NB4 (cell line): ENCODE results near the gene RPS6KA4.
A peak's percentile ranks its signal among the peaks of the same experiment; 100 is the strongest.

ENCODE experiments used
- DNase-seq: peaks from one replicate; pipeline ENCODE4 v3.0.0; 2010; ENCODE audit warnings: low read depth
- H3K4me3 ChIP-seq: one replicate; pipeline ENCODE4 v1.5.1; 2011; ENCODE audit warnings: mild to moderate bottlenecking, low read depth, low read length, moderate library complexity
- CTCF ChIP-seq: IDR thresholded peaks from one replicate; pipeline ENCODE4 v1.5.1; 2012; ENCODE audit warnings: low read depth, low read length
- MAX ChIP-seq: IDR thresholded peaks from 2 replicates; pipeline ENCODE4 v1.6.1; 2011; ENCODE audit warnings: low read depth, low read length
- MYC ChIP-seq: IDR thresholded peaks from 2 replicates; pipeline ENCODE4 v1.6.1; 2011; ENCODE audit warnings: low read depth, low read length
- POLR2A ChIP-seq: IDR thresholded peaks from 2 replicates; pipeline ENCODE4 v1.6.1; 2011; ENCODE audit warnings: mild to moderate bottlenecking; ENCODE audit not compliant: insufficient read length; ENCODE audit errors: extremely low read depth

Gene RPS6KA4

DNA sequence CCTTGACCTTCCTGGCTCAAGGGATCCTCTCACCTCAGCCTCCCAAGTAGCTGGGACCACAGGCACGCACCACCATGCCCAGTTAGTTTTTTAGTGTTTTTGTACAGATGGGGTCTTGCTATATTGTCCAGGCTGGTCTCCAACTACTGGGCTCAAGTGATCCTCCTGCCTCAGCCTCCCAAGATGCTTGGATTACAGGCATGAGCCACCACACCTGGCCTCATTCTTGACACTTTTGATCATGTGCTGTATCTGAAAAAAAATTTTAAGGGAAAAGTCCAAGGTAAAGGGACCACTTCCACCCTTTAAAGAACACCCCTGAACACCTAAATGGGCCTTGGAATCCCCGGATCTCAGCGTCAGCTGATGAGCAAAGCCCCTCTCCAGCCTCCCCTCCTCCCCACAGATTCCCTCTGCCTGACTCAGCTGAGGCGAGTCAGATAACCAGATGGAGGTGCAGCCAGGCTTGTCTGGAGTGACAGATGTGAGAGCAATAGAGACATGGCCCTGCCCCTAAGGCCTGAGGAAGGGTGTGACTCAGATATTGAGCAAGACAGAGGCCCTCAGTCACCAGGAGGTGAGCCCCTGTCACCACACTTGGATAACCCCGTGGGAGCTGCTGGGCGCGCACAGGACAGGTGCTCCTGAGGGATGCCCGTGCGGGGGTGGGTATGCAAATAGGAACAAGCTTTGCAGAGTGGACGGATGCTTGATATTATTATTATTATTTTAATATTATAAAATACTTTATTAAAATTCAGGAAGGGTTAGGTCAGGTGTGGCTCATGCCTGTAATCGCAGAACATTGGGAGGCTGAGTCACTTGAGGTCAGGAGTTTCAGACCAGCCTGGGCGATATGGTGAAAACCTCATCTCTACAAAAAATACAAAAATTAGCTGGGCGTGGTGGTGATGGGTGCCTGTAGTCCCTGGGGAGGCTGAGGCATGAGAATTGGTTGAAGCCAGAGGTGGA is 23.9 kb upstream of the RPS6KA4 start:
- peak; percentile 97 for DNase-seq
- H3K4me3 ChIP-seq = no peak overlapping the region
- TF ChIP-seq CTCF = no peak
- TF ChIP-seq MYC = peak; percentile 60; the same call in 1 of the 2 replicates
- TF ChIP-seq MAX = peak; percentile 77
- no peak for TF ChIP-seq POLR2A

DNA sequence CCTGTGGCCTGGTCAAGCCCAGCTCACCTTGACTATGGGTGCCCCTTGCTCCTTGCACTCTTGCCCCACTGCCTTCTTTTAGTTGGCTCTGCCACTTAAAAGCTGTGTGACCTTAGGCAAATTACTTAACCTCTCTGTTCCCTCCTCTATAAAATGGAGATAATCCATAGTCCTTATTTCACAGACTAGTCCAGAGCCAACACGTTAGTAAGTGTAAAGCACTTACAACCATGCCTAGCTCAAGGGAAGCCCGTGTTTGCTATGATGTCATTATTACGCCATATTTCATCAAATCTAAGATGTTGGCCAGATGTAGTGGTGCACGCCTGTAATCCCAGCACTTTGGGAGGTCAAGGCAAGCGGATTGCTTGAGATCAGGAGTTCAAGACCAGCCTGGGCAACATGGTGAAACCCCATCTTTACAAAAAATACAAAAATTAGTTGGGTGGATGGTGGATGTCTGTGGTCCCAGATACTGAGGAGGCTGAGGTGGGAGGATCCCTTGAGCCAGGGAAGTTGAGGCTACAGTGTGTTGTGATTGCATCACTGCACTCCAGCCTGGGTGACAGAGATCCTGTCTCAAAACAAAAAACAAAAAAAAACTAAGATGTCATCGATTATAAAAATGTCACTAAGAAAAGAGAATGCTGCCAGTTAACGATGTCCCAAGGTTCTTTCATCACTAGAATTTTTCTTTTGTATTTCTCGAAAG is 21.3 kb upstream of the RPS6KA4 start:
- DNase-seq = no peak
- TF ChIP-seq CTCF (no peak), POLR2A (no peak), MAX (no peak), MYC (no peak)
- no peak overlapping the region for H3K4me3 ChIP-seq

GRCh38 chr11:64338716-64339115 is 20.2 kb upstream of the RPS6KA4 start:
- H3K4me3 ChIP-seq = no peak overlapping the region
- no peak for TF ChIP-seq MYC
- no peak for TF ChIP-seq POLR2A
- no peak for TF ChIP-seq CTCF
- TF ChIP-seq MAX = no peak
- no peak for DNase-seq

- TF ChIP-seq MAX (no peak), CTCF (no peak), MYC (no peak)
- no peak for DNase-seq
- H3K4me3 ChIP-seq = no peak overlapping the region
These were observed 19.7 kb upstream of the RPS6KA4 start for GRCh38 chr11:64339286-64339685.

DNA sequence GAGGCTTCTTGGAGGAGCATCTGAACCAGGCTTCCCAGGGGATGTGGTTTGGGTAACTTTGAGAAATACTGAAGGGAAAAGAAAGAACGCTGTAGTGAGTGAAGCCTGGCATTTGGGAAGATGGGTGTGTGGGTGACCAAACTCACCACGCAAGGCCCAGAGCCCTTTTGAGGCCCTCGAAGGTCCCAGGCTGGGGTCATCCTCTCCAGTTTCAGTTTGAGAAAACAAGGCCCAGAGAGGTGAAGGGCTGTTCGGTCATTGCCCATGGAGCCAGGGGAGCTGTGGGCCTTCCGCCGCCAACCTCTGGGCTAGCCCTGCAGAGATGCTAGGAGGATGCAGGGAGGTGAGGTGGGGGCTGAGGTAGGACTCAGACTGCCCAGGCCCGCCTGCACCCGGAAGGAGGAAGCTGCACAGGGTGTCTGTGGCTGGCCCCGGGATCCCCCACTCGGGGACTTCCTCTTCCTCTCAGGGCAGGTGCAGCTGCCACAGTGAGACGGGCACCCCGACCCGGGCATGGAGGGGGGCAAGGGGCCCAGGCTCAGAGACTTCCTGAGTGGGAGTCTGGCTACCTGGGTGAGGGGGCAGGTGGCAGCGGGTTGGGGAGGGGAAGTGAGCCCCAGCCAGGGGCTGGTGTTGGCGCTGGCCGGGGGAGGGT is 19.1 kb upstream of the RPS6KA4 start, which contains the start of gene CCDC88B:
Gene CCDC88B, plus strand, starts transcription at position 451 of the 655 bp plus-strand sequence. Its CDS starts 63 bp downstream, at position 514.
- H3K4me3 ChIP-seq = no peak within 1 kb of the TSS

More for the DNA sequence above, 19.1 kb upstream of the RPS6KA4 start, which contains the start of gene CCDC88B:
- DNase-seq = peak; percentile 78
- no peak for TF ChIP-seq POLR2A
- peak; percentile 4; the same call in 1 of the 2 replicates for TF ChIP-seq MAX
